ENCODE data around the gene ZNF423. TPM values are rescaled to one million over a fixed set of nuclear protein-coding genes. Genes with fewer than 3 reads are reported as not detected.
A peak's percentile ranks its signal among the peaks of the same experiment; 100 is the strongest.

ZNF423 gene
- polyA plus RNA-seq, 1 of the 3 experiments (the other 2 are of a cell fraction) = 1.2 TPM

DNA sequence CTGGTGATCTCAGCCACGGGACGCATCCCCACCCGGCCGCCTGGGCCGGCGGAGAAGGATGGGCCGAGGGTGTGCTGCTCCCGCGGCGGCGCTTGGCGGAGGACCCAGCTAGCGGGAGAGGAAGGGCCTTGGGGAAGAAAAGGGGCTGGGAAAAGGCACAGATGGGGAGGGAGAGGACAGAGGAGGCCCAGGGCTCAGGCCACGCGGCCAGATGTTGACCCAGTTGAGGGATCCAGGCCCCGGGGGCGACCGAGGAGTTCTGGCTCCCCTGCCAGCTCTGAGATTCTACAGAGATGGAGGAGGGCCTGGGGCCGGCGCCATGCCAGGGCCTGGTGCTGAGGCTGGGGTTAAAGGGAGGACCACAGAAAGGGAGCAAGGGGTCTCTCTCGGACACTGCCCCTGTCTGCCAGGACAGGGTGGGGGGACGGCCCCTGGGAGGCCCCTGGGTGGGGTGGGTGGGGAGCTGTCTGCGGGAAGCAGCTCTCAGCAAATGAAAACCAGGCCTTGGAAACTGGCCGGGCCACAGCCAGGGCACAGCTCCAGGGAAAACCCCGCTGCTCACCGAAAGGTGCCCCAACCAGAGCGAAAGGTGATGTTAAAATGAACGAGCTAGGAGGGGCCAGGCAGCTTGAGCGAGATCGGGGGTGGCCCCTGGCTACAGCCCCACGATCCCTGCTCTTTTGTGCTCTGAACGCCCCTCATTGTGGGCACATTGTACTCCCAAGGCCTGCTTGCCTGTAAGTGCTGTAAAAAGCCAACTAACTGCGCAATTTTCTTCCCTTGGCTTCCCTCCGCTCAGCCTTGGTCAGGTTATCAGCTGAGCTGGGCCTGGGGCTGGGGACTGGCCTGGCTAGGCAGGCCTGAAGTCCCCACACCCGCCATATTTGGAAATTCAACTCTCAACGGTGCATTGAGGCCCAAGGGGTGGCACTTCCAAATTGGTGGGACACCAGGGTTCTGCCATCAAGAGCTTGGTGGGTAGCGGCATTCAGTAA is 191.4 kb downstream of the ZNF423 start (continued):
- TF ChIP-seq, protein P1, sequence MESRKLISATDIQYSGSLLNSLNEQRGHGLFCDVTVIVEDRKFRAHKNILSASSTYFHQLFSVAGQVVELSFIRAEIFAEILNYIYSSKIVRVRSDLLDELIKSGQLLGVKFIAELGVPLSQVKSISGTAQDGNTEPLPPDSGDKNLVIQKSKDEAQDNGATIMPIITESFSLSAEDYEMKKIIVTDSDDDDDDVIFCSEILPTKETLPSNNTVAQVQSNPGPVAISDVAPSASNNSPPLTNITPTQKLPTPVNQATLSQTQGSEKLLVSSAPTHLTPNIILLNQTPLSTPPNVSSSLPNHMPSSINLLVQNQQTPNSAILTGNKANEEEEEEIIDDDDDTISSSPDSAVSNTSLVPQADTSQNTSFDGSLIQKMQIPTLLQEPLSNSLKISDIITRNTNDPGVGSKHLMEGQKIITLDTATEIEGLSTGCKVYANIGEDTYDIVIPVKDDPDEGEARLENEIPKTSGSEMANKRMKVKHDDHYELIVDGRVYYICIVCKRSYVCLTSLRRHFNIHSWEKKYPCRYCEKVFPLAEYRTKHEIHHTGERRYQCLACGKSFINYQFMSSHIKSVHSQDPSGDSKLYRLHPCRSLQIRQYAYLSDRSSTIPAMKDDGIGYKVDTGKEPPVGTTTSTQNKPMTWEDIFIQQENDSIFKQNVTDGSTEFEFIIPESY (IDR thresholded peaks at IDR 0.05; ENCODE audit: borderline replicate concordance, low read depth) = no peak
- no peak for TF ChIP-seq GABPA (IDR thresholded peaks at IDR 0.05; ENCODE audit: low read depth)
- TF ChIP-seq SIN3A (IDR thresholded peaks at IDR 0.05; ENCODE audit: borderline replicate concordance, low read depth, low read length) = no peak

GRCh38 chr16:49663081-49664065 is 192.5 kb downstream of the ZNF423 start:
- no peaks in the 10 kb centered on the region for H3K9me2 ChIP-seq
- no peaks in the 10 kb centered on the region for H3F3A ChIP-seq (replicated peaks; ENCODE audit: insufficient read depth)
- H3K9ac ChIP-seq = no peak overlapping the region
- ChIA-PET CTCF (interaction anchor here (1.1 to 2.6 kb wide), 10 partner anchors 9 to 194 kb away, joined by 3 to 11 read pairs (median 4); no protein-coding TSS in a partner anchor), POLR2A (interaction anchor here (0.9 to 2.1 kb wide), 9 partner anchors 10 to 193 kb away, joined by 3 to 10 read pairs (median 7); partner anchors contain the start of gene ZNF423)
- H3K9me3 ChIP-seq = no peaks in the 10 kb centered on the region
- H3K27ac ChIP-seq (ENCODE audit: low read depth in 2 of 2, low read length in 1 of 2) = peak overlapping the region in 1 of 2 experiments; percentile 99; a peak in 3 of 4 replicates
- DNase-seq = peak; percentile 63
- 0 out of 2 replicates have a peak overlapping the region, but pooled peaks have one; percentile 41 for H2AFZ ChIP-seq (ENCODE audit: low read depth)
- 38% methylated on average over 27 of the region's 28 CpGs for WGBS (ENCODE audit: low lambda C conversion rate)
- no peaks in the 10 kb centered on the region for H3K79me2 ChIP-seq (ENCODE audit: insufficient read depth)
- H3K27me3 ChIP-seq (ENCODE audit: insufficient read depth) = no peaks in the 10 kb centered on the region
- TF ChIP-seq JUND (IDR thresholded peaks at IDR 0.05) (no peak), MEF2A (IDR thresholded peaks at IDR 0.05; ENCODE audit: borderline replicate concordance, low read depth) (no peak), MXI1 (IDR thresholded peaks at IDR 0.05; ENCODE audit: low read depth, low read length) (no peak), CTCF (IDR thresholded peaks at IDR 0.05) (no peak)
- TF ChIP-seq, protein P2, sequence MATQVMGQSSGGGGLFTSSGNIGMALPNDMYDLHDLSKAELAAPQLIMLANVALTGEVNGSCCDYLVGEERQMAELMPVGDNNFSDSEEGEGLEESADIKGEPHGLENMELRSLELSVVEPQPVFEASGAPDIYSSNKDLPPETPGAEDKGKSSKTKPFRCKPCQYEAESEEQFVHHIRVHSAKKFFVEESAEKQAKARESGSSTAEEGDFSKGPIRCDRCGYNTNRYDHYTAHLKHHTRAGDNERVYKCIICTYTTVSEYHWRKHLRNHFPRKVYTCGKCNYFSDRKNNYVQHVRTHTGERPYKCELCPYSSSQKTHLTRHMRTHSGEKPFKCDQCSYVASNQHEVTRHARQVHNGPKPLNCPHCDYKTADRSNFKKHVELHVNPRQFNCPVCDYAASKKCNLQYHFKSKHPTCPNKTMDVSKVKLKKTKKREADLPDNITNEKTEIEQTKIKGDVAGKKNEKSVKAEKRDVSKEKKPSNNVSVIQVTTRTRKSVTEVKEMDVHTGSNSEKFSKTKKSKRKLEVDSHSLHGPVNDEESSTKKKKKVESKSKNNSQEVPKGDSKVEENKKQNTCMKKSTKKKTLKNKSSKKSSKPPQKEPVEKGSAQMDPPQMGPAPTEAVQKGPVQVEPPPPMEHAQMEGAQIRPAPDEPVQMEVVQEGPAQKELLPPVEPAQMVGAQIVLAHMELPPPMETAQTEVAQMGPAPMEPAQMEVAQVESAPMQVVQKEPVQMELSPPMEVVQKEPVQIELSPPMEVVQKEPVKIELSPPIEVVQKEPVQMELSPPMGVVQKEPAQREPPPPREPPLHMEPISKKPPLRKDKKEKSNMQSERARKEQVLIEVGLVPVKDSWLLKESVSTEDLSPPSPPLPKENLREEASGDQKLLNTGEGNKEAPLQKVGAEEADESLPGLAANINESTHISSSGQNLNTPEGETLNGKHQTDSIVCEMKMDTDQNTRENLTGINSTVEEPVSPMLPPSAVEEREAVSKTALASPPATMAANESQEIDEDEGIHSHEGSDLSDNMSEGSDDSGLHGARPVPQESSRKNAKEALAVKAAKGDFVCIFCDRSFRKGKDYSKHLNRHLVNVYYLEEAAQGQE (IDR thresholded peaks at IDR 0.05; ENCODE audit: low read depth, low read length) = no peak
- H3K4me3 ChIP-seq (ENCODE audit: low read depth in 2 of 2, low read length in 1 of 2) = peak overlapping the region in 1 of 2 experiments; percentile 52; a peak in 2 of 4 replicates
- H4K20me1 ChIP-seq (ENCODE audit: insufficient read depth) = no peaks in the 10 kb centered on the region
- peaks cover 0 to 73% of the 10 kb centered on the region in 2 experiments; a peak in 2 of 4 replicates for H3K4me1 ChIP-seq (ENCODE audit: control insufficient read depth in 1 of 2, insufficient read depth in 2 of 2, low read depth in 1 of 2, low read length in 1 of 2)
- H3K36me3 ChIP-seq (replicated peaks in 1 of 2; ENCODE audit: control insufficient read depth in 1 of 2, insufficient read depth in 2 of 2, low read length in 1 of 2) = no peaks in the 10 kb centered on the region
- H3K4me2 ChIP-seq = peak overlapping the region; percentile 24; the same call in 1 of the 2 replicates
